ENCODE results near the gene RUFY2.

GRCh38 chr10:68330852-68331454 lies 76.1 kb downstream of the RUFY2 start:
- TF ChIP-seq CTCF (IDR thresholded peaks at IDR 0.05; ENCODE audit: low read depth, low read length, missing input control) (no peak), ATF3 (IDR thresholded peaks at IDR 0.05) (no peak), RAD21 (IDR thresholded peaks at IDR 0.05) (no peak), YY1 (IDR thresholded peaks at IDR 0.05) (no peak), SP1 (IDR thresholded peaks at IDR 0.05) (no peak), EGR1 (IDR thresholded peaks at IDR 0.05; ENCODE audit: low read depth in 2 of 2) (no peak), HNF4A (conservative IDR thresholded peaks at IDR 0.05) (no peak), TAF1 (conservative IDR thresholded peaks at IDR 0.05) (no peak), RXRA (IDR thresholded peaks at IDR 0.05) (no peak), REST (IDR thresholded peaks at IDR 0.05) (no peak), FOXA1 (IDR thresholded peaks at IDR 0.05) (no peak)

All from liver (tissue), 3 donors.